Keratinocyte (primary cell): Measurements from ENCODE around the gene NCBP1. TPM values are rescaled to one million over a fixed set of nuclear protein-coding genes. Genes with fewer than 3 reads are reported as not detected.

Source experiments
- DNase-seq: peaks from one replicate; pipeline ENCODE4 v3.0.0-alpha.2; 2011; ENCODE audit warnings: low read depth, missing footprints, low spot score
- FAIRE-seq: peaks from 2 replicates; lab custom pipeline; 2011; peaks lifted over from hg19 to GRCh38; lab: Jason Lieb, UNC
- H2AFZ ChIP-seq: 2 replicates; pipeline ENCODE4 v1.6.0; 2012; ENCODE audit warnings: low read length, control low read depth, inconsistent platforms; ENCODE audit not compliant: control insufficient read depth
- H3K27ac ChIP-seq: 2 replicates; pipeline ENCODE4 v1.5.1; 2011; ENCODE audit warnings: low read length; ENCODE audit not compliant: control insufficient read depth, insufficient read depth
- H3K27me3 ChIP-seq: 3 replicates; pipeline ENCODE4 v1.6.0; 2011; ENCODE audit warnings: low read length; ENCODE audit not compliant: control insufficient read depth, insufficient read depth; ENCODE audit errors: extremely low read depth
- H3K36me3 ChIP-seq, 2 experiments: 2 replicates in 1 of 2; 3 replicates in 1 of 2; pipeline ENCODE4 v1.5.1; 2011; ENCODE audit warnings: low read length in 2 of 2, mild to moderate bottlenecking in 1 of 2; ENCODE audit not compliant: control insufficient read depth in 2 of 2, insufficient read depth in 2 of 2; ENCODE audit errors: extremely low read depth in 1 of 2
- H3K4me1 ChIP-seq: 3 replicates; pipeline ENCODE4 v1.5.1; 2011; ENCODE audit warnings: low read length; ENCODE audit not compliant: control insufficient read depth, insufficient read depth; ENCODE audit errors: extremely low read depth
- H3K4me2 ChIP-seq: 3 replicates; pipeline ENCODE4 v1.6.0; 2011; ENCODE audit warnings: low read depth, low read length; ENCODE audit not compliant: control insufficient read depth, insufficient read depth; ENCODE audit errors: extremely low read depth
- H3K4me3 ChIP-seq, 3 experiments: fragments of 200-600 bp in 1 of 3; sonication (generic) in 1 of 3; 2 replicates in 2 of 3; 3 replicates in 1 of 3; pipeline ENCODE4 v1.5.1; 2011 to 2016; ENCODE audit warnings: low read length in 3 of 3, mild to moderate bottlenecking in 3 of 3, control low read depth in 2 of 3, inconsistent platforms in 1 of 3, low read depth in 1 of 3, mixed read lengths in 1 of 3, mixed run types in 1 of 3, moderate library complexity in 1 of 3; ENCODE audit not compliant: control insufficient read depth in 2 of 3, insufficient read depth in 2 of 3; ENCODE audit errors: extremely low read depth in 1 of 3
- H3K79me2 ChIP-seq: 2 replicates; pipeline ENCODE4 v1.6.0; 2012; ENCODE audit warnings: low read length; ENCODE audit not compliant: control insufficient read depth, insufficient read depth
- H3K9ac ChIP-seq: 3 replicates; pipeline ENCODE4 v1.6.0; 2011; ENCODE audit warnings: low read length; ENCODE audit not compliant: control insufficient read depth, insufficient read depth; ENCODE audit errors: extremely low read depth
- H3K9me1 ChIP-seq: 3 replicates; pipeline ENCODE4 v1.6.0; 2011; ENCODE audit warnings: low read length; ENCODE audit not compliant: control insufficient read depth, insufficient read depth; ENCODE audit errors: extremely low read depth
- H3K9me3 ChIP-seq: 2 replicates; pipeline ENCODE4 v1.5.1; 2012; ENCODE audit warnings: low read depth, low read length; ENCODE audit not compliant: control insufficient read depth
- H4K20me1 ChIP-seq: 3 replicates; pipeline ENCODE4 v1.6.0; 2011; ENCODE audit warnings: low read length; ENCODE audit not compliant: control insufficient read depth, insufficient read depth; ENCODE audit errors: extremely low read depth
- CTCF ChIP-seq, 3 experiments: IDR thresholded peaks in 1 of 3; conservative IDR thresholded peaks in 1 of 3; optimal IDR thresholded peaks in 1 of 3; 2 replicates in 2 of 3; 3 replicates in 1 of 3; pipeline versions ENCODE3 to v1.5.1; 2011; ENCODE audit warnings: low read length in 3 of 3, mild to moderate bottlenecking in 3 of 3, moderate library complexity in 2 of 3, control low read depth in 1 of 3, inconsistent platforms in 1 of 3; ENCODE audit not compliant: insufficient read depth in 2 of 3; ENCODE audit errors: extremely low read depth in 1 of 3
- EZH2 ChIP-seq: IDR thresholded peaks from one replicate; pipeline ENCODE4 v1.6.1; 2012; ENCODE audit warnings: inconsistent platforms, mild to moderate bottlenecking, low read length, moderate library complexity
- dilution Hi-C: fragments of 300-500 bp; cut with MboI; formaldehyde crosslinking; loops from one replicate; pipeline ENCODE4 v1.7.0; 2020; ENCODE audit warnings: low sequenced_read_pairs; ENCODE audit not compliant: extremely low pct_ligation_motif_present
- polyA plus RNA-seq, 5 experiments: library from polyadenylated mRNA; depleted of rRNA in 3 of 5; stranded (reverse) in 3 of 5; stranded (forward) in 1 of 5; unstranded in 1 of 5; fragments of >200 nt; gene quantifications; 1 replicate in 1 of 5; 2 replicates in 3 of 5; 3 replicates in 1 of 5; pipeline versions ENCODE4 v1.2.1 to v1.2.3, GENCODE V29; 2011 to 2012; ENCODE audit warnings: missing spikeins in 2 of 5, low read depth in 1 of 5, low replicate concordance in 1 of 5

The NCBP1 gene
- polyA plus RNA-seq, 1 donor (not counting 4 experiments of a cell fraction or from before 2014, with no cell fraction given), result 38.6 TPM

- no peak for TF ChIP-seq CTCF (optimal IDR thresholded peaks at IDR 0.05 in 1 of 3, IDR thresholded peaks at IDR 0.05 in 1 of 3, conservative IDR thresholded peaks at IDR 0.05 in 1 of 3; ENCODE audit: extremely low read depth in 1 of 3, insufficient read depth in 2 of 3, low read length in 3 of 3)
- TF ChIP-seq EZH2, result no peak
- FAIRE-seq (no peak), DNase-seq (no peak)
- Histone ChIP-seq H3K27me3 (no peaks in the 10 kb centered on the region), H3K4me2 (no peak overlapping the region), H3K79me2 (no peaks in the 10 kb centered on the region), H3K4me3 (no peak overlapping the region), H3K4me1 (no peaks in the 10 kb centered on the region), H3K9me1 (no peaks in the 10 kb centered on the region), H4K20me1 (no peaks in the 10 kb centered on the region), H3K27ac (no peak overlapping the region), H3K36me3 (peaks cover 25 to 52% of the 10 kb centered on the region in 2 experiments), H2AFZ (no peak overlapping the region), H3K9me3 (no peaks in the 10 kb centered on the region), H3K9ac (no peak overlapping the region)
- dilution Hi-C loops, result no loop called here
These were observed 33.5 kb downstream of the NCBP1 start for GRCh38 chr9:97666907-97667686.

DNA sequence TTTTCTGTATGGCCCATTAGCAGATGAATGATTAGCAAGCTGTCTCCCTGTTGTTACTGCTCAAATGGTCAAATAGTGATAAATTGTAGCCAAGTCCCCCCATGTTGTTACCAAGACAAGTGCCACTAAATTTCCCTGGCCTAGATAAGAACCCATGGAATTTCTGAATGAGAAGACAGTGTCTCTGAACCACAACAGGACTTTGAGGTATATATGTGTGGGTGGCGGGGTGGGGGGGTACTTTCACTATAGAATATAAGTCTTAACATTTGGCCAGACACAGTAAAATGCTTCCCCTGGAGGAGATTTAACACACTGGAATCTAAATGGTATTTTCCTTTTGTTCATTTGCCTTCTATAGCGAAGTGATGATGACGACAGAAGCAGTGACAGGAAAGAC, 34.9 kb downstream of the NCBP1 start:
- no peaks in the 10 kb centered on the region for H3K9me1 ChIP-seq
- H3K36me3 ChIP-seq, result peaks cover 26 to 53% of the 10 kb centered on the region in 2 experiments
- H3K4me3 ChIP-seq, result no peak overlapping the region
- no peak for DNase-seq
- H3K27me3 ChIP-seq, result no peaks in the 10 kb centered on the region
- dilution Hi-C loops, result no loop called here
- H3K4me2 ChIP-seq, result no peak overlapping the region
- no peak overlapping the region for H3K9ac ChIP-seq
- peaks cover 2% of the 10 kb centered on the region for H4K20me1 ChIP-seq
- H2AFZ ChIP-seq, result no peak overlapping the region
- TF ChIP-seq EZH2 (no peak), CTCF (optimal IDR thresholded peaks at IDR 0.05 in 1 of 3, IDR thresholded peaks at IDR 0.05 in 1 of 3, conservative IDR thresholded peaks at IDR 0.05 in 1 of 3; ENCODE audit: extremely low read depth in 1 of 3, insufficient read depth in 2 of 3, low read length in 3 of 3) (no peak)
- H3K79me2 ChIP-seq, result no peaks in the 10 kb centered on the region
- H3K9me3 ChIP-seq, result no peaks in the 10 kb centered on the region
- H3K27ac ChIP-seq, result no peak overlapping the region
- no peaks in the 10 kb centered on the region for H3K4me1 ChIP-seq
- no peak for FAIRE-seq
